ENCODE measurements around the gene SIRT2. TPM values are rescaled to one million over a fixed set of nuclear protein-coding genes. Genes with fewer than 3 reads are reported as not detected.

Gene SIRT2
- total RNA-seq, 1 donor from 2014 or later = 28.9 TPM

DNA sequence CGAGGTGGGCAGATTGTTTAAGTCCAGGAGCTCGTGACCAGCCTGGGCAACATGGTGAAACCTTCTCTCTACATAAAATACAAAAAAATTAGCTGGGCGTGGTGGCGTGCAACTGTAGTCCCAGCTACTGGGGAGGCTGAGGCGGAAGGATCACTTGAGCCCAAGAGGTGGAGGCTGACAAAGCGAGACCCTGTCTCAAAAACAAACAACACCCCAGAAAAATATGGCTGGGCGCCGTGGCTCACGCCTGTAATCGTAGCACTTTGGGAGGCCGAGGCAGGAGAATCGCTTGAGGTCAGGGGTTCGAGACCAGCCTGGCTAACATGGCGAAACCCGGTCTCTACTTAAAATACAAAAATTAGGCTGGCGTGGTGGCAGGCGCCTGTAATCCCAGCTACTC, 46.2 kb downstream of the SIRT2 start:
- H3K4me3 Mint-ChIP-seq = peak overlapping the region; percentile 94
- DNase-seq (ENCODE audit: low read depth, low spot score) = no peak
- H3K27ac Mint-ChIP-seq (ENCODE audit: unreplicated experiment) = no peak overlapping the region
- TF ChIP-seq, protein P1, sequence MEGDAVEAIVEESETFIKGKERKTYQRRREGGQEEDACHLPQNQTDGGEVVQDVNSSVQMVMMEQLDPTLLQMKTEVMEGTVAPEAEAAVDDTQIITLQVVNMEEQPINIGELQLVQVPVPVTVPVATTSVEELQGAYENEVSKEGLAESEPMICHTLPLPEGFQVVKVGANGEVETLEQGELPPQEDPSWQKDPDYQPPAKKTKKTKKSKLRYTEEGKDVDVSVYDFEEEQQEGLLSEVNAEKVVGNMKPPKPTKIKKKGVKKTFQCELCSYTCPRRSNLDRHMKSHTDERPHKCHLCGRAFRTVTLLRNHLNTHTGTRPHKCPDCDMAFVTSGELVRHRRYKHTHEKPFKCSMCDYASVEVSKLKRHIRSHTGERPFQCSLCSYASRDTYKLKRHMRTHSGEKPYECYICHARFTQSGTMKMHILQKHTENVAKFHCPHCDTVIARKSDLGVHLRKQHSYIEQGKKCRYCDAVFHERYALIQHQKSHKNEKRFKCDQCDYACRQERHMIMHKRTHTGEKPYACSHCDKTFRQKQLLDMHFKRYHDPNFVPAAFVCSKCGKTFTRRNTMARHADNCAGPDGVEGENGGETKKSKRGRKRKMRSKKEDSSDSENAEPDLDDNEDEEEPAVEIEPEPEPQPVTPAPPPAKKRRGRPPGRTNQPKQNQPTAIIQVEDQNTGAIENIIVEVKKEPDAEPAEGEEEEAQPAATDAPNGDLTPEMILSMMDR (conservative IDR thresholded peaks at IDR 0.05) = no peak
- H3K27me3 Mint-ChIP-seq (ENCODE audit: low read depth) = peaks cover 11% of the 10 kb centered on the region
- H3K9me3 Mint-ChIP-seq = peaks cover 2% of the 10 kb centered on the region
- peaks cover 10% of the 10 kb centered on the region for H3K36me3 Mint-ChIP-seq (ENCODE audit: low read depth)
- peaks cover 52% of the 10 kb centered on the region for H3K4me1 Mint-ChIP-seq

DNA sequence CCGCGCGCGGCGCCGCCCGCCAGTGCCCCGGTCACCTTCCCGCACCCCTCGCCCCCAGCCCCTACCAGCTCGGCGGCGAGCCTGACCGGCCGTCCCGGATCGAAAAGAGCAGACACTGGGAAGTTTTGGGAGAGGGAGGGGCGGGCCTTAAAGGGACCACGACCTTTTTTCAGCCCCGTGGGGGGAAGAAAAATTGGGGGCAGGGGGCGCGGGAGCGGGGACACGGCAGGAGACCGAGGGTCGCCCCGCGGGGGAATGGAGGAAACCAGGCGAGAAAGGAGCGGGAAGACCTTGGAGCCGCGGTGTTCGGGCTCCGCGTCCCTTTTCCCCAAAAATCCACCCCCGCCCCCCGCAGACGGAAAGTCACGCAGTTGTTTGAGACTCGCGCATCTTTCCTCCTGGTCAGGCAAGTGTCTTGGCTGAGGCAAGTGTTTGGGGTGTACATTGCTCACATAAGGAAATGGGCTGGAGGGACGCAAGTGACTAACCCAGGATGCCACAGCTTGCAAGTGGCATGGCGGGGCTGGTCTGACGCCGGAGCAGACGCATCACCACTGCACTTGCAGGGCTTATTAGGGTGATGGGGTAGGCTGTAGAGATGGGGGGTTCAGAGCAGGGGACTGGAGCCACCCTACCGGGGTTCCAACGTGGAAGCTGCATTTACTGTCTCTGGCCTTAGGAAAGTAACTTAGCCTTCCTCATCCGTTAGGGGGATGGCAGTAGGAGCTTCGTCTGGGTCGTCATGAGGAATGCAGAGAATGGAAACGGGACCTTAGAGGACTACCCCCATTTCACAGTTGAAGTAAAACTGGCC, 47.0 kb downstream of the SIRT2 start:
- peaks cover 14% of the 10 kb centered on the region for H3K36me3 Mint-ChIP-seq (ENCODE audit: low read depth)
- H3K27me3 Mint-ChIP-seq (ENCODE audit: low read depth) = peaks cover 11% of the 10 kb centered on the region
- H3K27ac Mint-ChIP-seq (ENCODE audit: unreplicated experiment) = peak overlapping the region; percentile 90
- TF ChIP-seq, protein P1 (conservative IDR thresholded peaks at IDR 0.05) = no peak
- H3K9me3 Mint-ChIP-seq = peaks cover 2% of the 10 kb centered on the region
- peak; percentile 50 for DNase-seq (ENCODE audit: low read depth, low spot score)
- H3K4me3 Mint-ChIP-seq = peak overlapping the region; percentile 94
- peaks cover 57% of the 10 kb centered on the region for H3K4me1 Mint-ChIP-seq

DNA sequence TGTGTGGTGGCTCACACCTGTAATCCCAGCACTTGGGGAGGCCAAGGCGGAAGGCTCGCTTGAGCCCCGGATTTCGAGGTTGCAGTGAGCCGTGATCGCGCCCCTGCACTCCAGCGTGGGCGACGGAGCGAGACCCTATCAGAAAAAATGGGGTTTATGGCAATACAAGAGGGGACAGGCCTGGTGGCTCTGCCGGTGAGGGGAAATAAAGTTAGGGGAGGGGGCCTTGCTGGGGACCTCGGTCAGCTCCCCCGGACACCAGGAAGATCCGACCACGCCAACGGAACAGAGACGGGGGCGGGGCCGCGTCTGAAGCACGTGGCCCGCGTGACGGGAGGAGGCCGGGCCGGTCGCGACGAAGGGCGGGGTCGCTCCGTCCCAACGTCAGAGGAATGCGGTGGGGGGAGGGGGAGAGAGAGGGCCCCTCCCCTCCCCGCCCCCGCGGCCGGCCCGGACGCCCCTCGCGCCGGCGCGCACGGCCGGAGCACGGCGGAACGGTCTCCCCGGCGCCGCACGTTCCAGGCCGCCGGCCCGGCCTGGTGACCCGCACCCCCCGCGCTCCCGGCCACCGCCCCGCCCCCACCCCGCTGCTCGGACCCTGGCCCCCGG, 47.7 kb downstream of the SIRT2 start:
- TF ChIP-seq, protein P1 (conservative IDR thresholded peaks at IDR 0.05) = no peak
- Mint-ChIP-seq H3K4me1 (peaks cover 57% of the 10 kb centered on the region), H3K9me3 (peaks cover 1% of the 10 kb centered on the region), H3K4me3 (peak overlapping the region; percentile 90), H3K36me3 (ENCODE audit: low read depth) (peaks cover 14% of the 10 kb centered on the region), H3K27me3 (ENCODE audit: low read depth) (peaks cover 11% of the 10 kb centered on the region), H3K27ac (ENCODE audit: unreplicated experiment) (peak overlapping the region; percentile 98)
- DNase-seq (ENCODE audit: low read depth, low spot score) = peak; percentile 87

DNA sequence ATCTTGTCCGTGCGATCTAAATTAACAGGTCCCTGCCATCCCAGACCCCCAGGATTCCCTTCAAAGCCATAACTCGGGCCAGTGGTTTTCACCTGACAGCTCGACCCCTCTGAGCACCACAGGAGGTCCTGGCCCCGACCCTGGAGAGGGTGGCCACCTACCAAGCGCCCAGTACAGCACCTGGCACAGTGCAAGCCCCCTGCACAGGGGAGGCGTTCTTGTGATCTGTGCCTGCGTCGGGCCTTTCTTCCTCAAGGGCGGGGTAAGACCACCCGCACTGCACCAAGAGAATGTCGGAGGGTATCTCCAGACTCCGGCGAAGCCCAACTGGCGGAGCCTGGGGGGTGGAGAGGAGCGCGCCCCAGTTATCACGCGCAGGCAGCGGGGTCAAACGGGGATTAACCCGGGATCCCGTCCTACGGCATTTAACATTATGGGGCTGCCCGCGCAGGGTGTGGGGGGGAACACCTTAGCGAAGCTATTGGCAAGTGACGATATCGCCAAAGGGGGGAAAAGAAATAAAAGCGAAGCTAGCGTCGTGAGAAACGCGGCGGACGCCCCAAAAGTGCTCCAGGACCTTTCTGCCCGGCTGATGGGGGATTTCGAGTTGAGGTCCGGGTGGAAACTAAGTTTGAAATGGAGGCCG, 48.3 kb downstream of the SIRT2 start:
- no peak for DNase-seq (ENCODE audit: low read depth, low spot score)
- Mint-ChIP-seq H3K36me3 (ENCODE audit: low read depth) (peaks cover 16% of the 10 kb centered on the region), H3K4me3 (peak overlapping the region; percentile 90), H3K27ac (ENCODE audit: unreplicated experiment) (peak overlapping the region; percentile 98), H3K27me3 (ENCODE audit: low read depth) (peaks cover 11% of the 10 kb centered on the region), H3K9me3 (no peaks in the 10 kb centered on the region), H3K4me1 (peaks cover 55% of the 10 kb centered on the region)
- TF ChIP-seq, protein P1 (conservative IDR thresholded peaks at IDR 0.05) = peak; percentile 24

DNA sequence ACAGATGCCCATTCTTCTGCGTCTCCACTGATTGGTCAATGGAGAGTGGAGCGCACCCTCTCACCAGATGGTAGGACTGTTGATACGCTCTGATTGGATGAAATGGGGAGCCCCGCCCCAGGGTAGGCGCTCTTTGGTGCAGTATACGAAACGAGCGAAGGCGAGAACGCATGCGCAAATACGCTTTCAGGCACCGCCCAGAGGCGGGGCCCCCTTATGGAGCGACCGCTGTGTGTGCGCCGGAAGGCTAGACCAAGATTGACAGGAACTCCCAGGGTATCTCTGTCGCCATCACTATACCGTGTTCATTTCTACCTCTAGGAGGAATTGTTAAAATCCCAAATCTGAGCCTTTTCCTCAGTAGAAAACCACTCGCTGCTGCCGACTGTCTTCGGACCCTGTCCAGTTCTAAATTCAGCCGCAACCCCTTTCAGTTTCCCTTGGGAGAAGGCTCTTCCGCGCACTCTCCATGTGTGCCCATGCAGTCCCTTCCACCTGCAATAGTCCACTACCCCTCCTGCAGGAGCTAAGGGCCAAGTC, 48.9 kb downstream of the SIRT2 start:
- Mint-ChIP-seq H3K27ac (ENCODE audit: unreplicated experiment) (peak overlapping the region; percentile 95), H3K4me1 (peaks cover 56% of the 10 kb centered on the region), H3K27me3 (ENCODE audit: low read depth) (peaks cover 11% of the 10 kb centered on the region), H3K9me3 (no peaks in the 10 kb centered on the region), H3K4me3 (peak overlapping the region; percentile 90), H3K36me3 (ENCODE audit: low read depth) (peaks cover 21% of the 10 kb centered on the region)
- TF ChIP-seq, protein P1 (conservative IDR thresholded peaks at IDR 0.05) = peak; percentile 53
- DNase-seq (ENCODE audit: low read depth, low spot score) = peak; percentile 95
